GM10847 (cell line): ENCODE data around the gene AGPAT1.
A peak's percentile ranks its signal among the peaks of the same experiment; 100 is the strongest.

Experiments used
- POLR2A ChIP-seq: IDR thresholded peaks from 2 replicates; pipeline ENCODE4 v1.6.1; 2011; ENCODE audit not compliant: insufficient read length; ENCODE audit errors: extremely low read depth

AGPAT1 gene

GRCh38 chr6:32190911-32191677 is 15.2 kb upstream of the AGPAT1 start:
- no peak for TF ChIP-seq POLR2A

- TF ChIP-seq POLR2A = peak; percentile 49
Measured at GRCh38 chr6:32190054-32190851, 14.4 kb upstream of the AGPAT1 start, which contains the start of gene PBX2. Gene PBX2, minus strand, starts transcription at chr6:32190202. Its CDS starts 287 bp downstream, at chr6:32189915.

- TF ChIP-seq POLR2A = no peak
Measured at GRCh38 chr6:32189742-32190053, 13.8 kb upstream of the AGPAT1 start.

- no peak for TF ChIP-seq POLR2A
Measured at GRCh38 chr6:32189069-32189741, 13.3 kb upstream of the AGPAT1 start.

- no peak for TF ChIP-seq POLR2A
Measured at GRCh38 chr6:32188381-32189068, 12.6 kb upstream of the AGPAT1 start.

- no peak for TF ChIP-seq POLR2A
Measured at GRCh38 chr6:32187009-32187709, 11.3 kb upstream of the AGPAT1 start.

- TF ChIP-seq POLR2A = no peak
Measured at GRCh38 chr6:32184084-32184640, 8.3 kb upstream of the AGPAT1 start, which contains the start of gene AGER. Gene AGER, minus strand, starts transcription at chr6:32184253. Its CDS starts 31 bp downstream, at chr6:32184222.

GRCh38 chr6:32183483-32184083 is 7.7 kb upstream of the AGPAT1 start:
- no peak for TF ChIP-seq POLR2A

GRCh38 chr6:32183030-32183429 is 7.1 kb upstream of the AGPAT1 start:
- TF ChIP-seq POLR2A = no peak

GRCh38 chr6:32182555-32182981 is 6.7 kb upstream of the AGPAT1 start:
- no peak for TF ChIP-seq POLR2A

- TF ChIP-seq POLR2A = no peak
Measured at GRCh38 chr6:32181915-32182529, 6.1 kb upstream of the AGPAT1 start.

- TF ChIP-seq POLR2A = no peak
Measured at GRCh38 chr6:32181148-32181702, 5.3 kb upstream of the AGPAT1 start.

- TF ChIP-seq POLR2A = no peak
Measured at GRCh38 chr6:32179766-32180405, 4.0 kb upstream of the AGPAT1 start.
